Femur (tissue), 1 donor: ENCODE measurements around the gene MSH6.
"Not testable (repeated sequence)": the region's sequence is repeated elsewhere in the genome, so short reads cannot be mapped to it uniquely, and the experiment has no call there.

Source experiments
- DNase-seq: peaks from one replicate; pipeline ENCODE4 v3.0.0-alpha.2; 2017

Gene MSH6

DNA sequence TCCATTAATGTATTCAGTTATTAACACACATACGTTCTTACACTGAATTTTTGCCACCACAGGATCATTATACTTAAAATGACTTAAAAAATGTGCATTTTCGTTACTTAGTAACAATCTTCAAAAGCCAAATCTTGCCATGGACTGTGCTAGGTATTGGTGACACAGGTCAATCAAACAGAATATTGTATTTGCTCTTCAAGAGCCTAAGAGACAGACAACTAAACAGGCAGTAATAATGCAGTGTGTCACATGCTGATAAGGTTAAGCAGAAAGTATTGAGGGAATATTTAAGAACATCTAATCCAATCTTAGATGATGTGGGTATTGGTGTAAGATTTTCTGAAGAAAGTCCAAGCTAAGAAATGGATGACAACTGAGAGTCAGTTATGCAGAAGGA lies 66.4 kb downstream of the MSH6 start:
- DNase-seq = no peak

DNA sequence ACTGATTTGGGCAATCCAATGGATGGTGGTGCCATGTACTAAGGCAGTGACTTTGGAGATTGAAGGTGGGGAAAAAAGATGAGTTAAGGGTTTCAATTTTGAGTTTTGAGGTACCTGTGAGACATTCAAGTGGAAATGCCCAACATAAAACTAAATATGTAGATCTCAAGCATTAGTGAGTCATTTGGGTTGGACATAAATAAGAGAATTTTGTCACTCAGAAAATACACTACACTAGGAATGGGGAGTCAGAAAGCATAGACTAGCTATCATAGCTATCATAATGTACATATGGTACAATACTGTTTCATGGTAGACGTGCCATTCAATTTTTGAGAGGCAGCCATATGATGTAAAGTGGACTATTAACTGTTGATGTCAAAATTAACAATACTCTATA lies 67.3 kb downstream of the MSH6 start:
- DNase-seq = no peak

DNA sequence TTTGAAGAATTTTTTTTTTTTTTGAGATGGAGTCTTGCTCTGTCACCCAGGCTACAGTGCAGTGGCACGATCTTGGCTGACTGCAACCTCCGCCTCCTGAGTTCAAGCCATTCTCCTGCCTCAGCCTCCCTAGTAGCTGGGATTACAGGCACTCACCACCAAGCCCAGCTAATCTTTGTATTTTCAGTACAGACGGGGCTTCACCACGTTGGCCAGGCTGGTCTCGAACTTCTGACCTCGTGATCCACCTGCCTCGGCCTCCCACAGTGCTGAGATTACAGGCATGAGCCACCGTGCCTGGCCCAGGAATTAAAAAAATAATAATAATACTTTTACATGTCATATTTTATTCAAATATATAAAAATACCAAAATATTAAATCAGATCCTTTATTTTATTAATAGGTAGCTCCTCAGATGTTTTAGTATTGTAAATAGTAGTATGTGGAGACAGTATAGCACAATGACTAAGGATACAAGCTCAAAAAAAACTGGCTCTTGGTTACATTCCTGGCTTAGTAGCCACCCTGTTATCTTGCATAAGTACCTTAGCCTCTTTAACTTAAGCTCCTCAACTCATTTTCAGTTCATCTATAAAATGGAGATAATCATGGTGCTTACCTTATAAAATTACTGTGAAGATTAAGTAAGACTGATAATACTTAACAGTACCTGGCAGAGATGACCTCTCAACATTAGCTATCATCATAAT lies 70.3 kb downstream of the MSH6 start:
- not testable (repeated sequence) for DNase-seq
